BLaER1 treated with 17β-estradiol and CSF1 and Interleukin-3, amounts not matched to agents 10 nM and 100 nM (cell line): ENCODE data around the gene IRF4.

Experiments
- H3K27ac ChIP-seq, 11 experiments: shearing (Covaris generic); formaldehyde crosslinking; 2 replicates each; pipeline ENCODE4 v1.8.1; 2022
- H3K27me3 ChIP-seq, 11 experiments: shearing (Covaris generic); formaldehyde crosslinking; 2 replicates each; pipeline ENCODE4 v1.8.1; 2022
- H3K36me3 ChIP-seq, 11 experiments: shearing (Covaris generic); formaldehyde crosslinking; 2 replicates each; pipeline ENCODE4 v1.8.1; 2022
- H3K4me1 ChIP-seq, 10 experiments: shearing (Covaris generic); formaldehyde crosslinking; 2 replicates each; pipeline ENCODE4 v1.8.1; 2022
- H3K4me2 ChIP-seq, 11 experiments: shearing (Covaris generic); formaldehyde crosslinking; 2 replicates each; pipeline ENCODE4 v1.8.1; 2022
- H3K4me3 ChIP-seq, 10 experiments: shearing (Covaris generic); formaldehyde crosslinking; 2 replicates each; pipeline ENCODE4 v1.8.1; 2022
- H3K9ac ChIP-seq, 11 experiments: shearing (Covaris generic); formaldehyde crosslinking; 2 replicates each; pipeline ENCODE4 v1.8.1; 2022
- H3K9me3 ChIP-seq, 11 experiments: shearing (Covaris generic); formaldehyde crosslinking; replicated peaks in 1 of 11; 2 replicates each; pipeline ENCODE4 v1.8.1; 2022
- H4K20me1 ChIP-seq, 11 experiments: shearing (Covaris generic); formaldehyde crosslinking; 2 replicates each; pipeline ENCODE4 v1.8.1; 2022
- Cebpa-rat ChIP-seq, 11 experiments: shearing (Covaris generic); IDR thresholded peaks; 2 replicates each; pipeline ENCODE4 v1.8.1; 2022

Gene IRF4

DNA sequence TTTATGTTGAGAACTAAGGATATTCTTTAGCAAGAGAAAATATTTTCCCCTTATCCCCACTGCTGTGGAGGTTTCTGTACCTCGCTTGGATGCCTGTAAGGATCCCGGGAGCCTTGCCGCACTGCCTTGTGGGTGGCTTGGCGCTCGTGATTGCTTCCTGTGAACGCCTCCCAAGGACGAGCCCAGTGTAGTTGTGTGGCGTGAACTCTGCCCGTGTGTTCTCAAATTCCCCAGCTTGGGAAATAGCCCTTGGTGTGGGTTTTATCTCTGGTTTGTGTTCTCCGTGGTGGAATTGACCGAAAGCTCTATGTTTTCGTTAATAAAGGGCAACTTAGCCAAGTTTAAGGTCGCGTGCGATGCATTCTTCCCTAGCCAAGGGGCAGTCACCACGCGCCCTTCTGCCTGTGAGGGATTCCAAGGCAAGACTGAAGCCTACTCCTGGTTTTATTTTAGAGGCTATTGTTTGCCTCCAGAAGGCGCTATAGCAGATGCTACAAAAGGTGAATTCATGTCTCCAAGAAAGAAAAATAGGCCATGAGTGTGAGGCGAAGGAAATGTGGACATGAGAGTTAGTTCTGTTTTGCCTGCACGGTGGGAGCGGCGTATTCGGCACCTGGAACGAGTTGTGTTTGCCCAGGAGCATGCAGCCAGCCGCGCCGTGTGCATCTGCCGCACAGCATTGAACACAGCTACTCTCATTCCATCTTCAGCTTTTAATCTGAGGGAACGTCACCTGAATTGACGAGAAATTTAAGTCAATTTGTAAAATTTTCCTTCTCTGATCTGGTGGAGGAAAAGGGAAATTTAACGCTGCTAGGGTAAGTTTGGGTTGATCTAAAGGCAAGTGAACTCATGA is 40.3 kb upstream of the IRF4 start:
- no peak for TF ChIP-seq Cebpa-rat (IDR thresholded peaks at IDR 0.05)
- Histone ChIP-seq H3K27ac (no peak overlapping the region), H3K4me3 (no peak overlapping the region), H4K20me1 (peaks cover 0 to 21% (median 0%) of the 10 kb centered on the region in 11 experiments; a peak in 3 of 22 replicates), H3K36me3 (peaks cover 10 to 66% (median 30%) of the 10 kb centered on the region in 11 experiments; a peak in 18 of 22 replicates), H3K27me3 (no peaks in the 10 kb centered on the region), H3K9me3 (no peaks in the 10 kb centered on the region), H3K9ac (no peak overlapping the region), H3K4me2 (no peak overlapping the region), H3K4me1 (peaks cover 5 to 19% (median 11%) of the 10 kb centered on the region in 10 experiments; a peak in 14 of 20 replicates)

DNA sequence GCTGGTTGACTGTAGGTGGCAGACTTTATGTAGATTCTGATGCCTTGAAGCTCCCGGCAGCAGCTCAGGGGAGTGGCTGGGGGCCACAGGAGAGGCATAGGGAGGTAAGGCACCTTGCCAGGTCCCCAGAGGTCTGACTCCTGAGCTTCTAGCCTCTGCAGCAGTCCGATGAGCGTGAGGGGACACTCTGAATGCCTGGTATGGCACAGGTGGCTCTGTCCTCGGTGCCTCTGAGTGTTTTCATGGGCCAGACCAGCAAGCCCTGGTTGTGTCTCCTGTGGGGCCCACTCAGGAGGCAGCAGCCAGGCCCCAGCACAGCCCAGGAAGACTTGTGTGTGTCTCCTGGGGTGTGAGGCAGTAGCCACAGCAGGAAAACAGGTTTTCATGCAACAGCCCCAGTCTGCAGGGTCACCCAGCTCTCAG is 39.7 kb upstream of the IRF4 start:
- Histone ChIP-seq H3K4me3 (no peak overlapping the region), H3K4me1 (peaks cover 5 to 19% (median 11%) of the 10 kb centered on the region in 10 experiments; a peak in 14 of 20 replicates), H3K27ac (no peak overlapping the region), H3K9me3 (no peaks in the 10 kb centered on the region), H3K9ac (no peak overlapping the region), H3K4me2 (no peak overlapping the region), H3K27me3 (no peaks in the 10 kb centered on the region), H4K20me1 (peaks cover 0 to 21% (median 0%) of the 10 kb centered on the region in 11 experiments; a peak in 2 of 22 replicates), H3K36me3 (peaks cover 10 to 59% (median 30%) of the 10 kb centered on the region in 11 experiments; a peak in 18 of 22 replicates)
- no peak for TF ChIP-seq Cebpa-rat (IDR thresholded peaks at IDR 0.05)

DNA sequence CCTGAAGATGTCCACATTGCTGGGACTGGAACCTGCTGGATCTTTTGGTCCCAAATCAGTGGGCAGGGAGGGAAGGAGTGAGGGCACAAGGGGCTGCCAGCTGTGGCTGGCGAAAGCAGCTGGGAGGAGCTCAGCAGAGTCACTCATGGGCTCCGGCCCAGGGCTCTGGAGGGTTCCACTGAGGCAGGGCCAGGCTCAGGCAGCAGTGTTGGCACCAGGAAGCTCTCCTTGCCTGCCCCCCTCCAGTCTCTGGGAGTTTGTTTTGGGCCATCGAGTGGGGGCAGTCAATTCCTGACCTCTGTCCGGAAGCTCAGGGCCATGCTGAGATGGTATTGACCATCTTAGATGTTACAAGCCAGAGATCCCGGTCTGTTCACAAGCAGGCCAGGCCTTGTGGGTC is 39.1 kb upstream of the IRF4 start:
- Histone ChIP-seq H3K9me3 (no peaks in the 10 kb centered on the region), H3K4me2 (no peak overlapping the region)
- TF ChIP-seq Cebpa-rat (IDR thresholded peaks at IDR 0.05): no peak

DNA sequence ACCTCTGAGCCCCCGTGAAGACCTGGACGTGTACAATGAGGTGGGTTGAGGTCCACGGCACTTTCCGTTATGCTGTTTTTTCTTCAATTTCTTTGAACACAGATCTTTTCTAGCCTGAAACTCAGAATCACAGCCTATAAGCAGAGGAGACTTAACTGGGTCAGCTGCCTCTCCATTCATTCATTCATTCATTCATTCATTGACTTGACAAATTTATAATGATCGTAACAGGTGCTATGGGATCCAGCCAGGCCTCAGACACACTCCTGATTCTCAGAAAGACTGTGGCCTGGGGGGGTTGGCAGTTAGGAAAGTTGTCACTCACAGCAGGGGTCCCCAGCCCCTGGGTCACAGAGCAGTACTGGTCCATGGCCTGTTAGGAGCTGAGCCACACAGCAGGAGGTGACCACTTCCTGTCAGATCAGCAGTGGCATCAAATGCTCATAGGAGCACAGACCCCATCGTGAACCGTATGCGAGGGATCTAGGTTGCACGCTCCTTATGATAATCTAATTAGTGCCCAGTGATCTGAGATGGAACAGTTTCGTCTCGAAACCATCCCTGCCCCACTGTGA is 38.6 kb upstream of the IRF4 start:
- Histone ChIP-seq H3K27me3 (no peaks in the 10 kb centered on the region), H4K20me1 (peaks cover 0 to 21% (median 0%) of the 10 kb centered on the region in 11 experiments; a peak in 2 of 22 replicates), H3K36me3 (peaks cover 6 to 48% (median 23%) of the 10 kb centered on the region in 11 experiments; a peak in 18 of 22 replicates), H3K9ac (no peak overlapping the region; a peak in 1 of 22 replicates), H3K4me2 (no peak overlapping the region), H3K4me1 (peaks cover 5 to 23% (median 11%) of the 10 kb centered on the region in 10 experiments; a peak in 14 of 20 replicates), H3K27ac (no peak overlapping the region), H3K4me3 (no peak overlapping the region), H3K9me3 (no peaks in the 10 kb centered on the region)
- no peak for TF ChIP-seq Cebpa-rat (IDR thresholded peaks at IDR 0.05)

More for the DNA sequence above, 39.1 kb upstream of the IRF4 start:
- no peaks in the 10 kb centered on the region for H3K27me3 ChIP-seq
- no peak overlapping the region for H3K4me3 ChIP-seq
- peaks cover 5 to 19% (median 11%) of the 10 kb centered on the region in 10 experiments; a peak in 14 of 20 replicates for H3K4me1 ChIP-seq
- no peak overlapping the region for H3K27ac ChIP-seq
- H4K20me1 ChIP-seq: peaks cover 0 to 21% (median 0%) of the 10 kb centered on the region in 11 experiments; a peak in 2 of 22 replicates
- peaks cover 10 to 53% (median 28%) of the 10 kb centered on the region in 11 experiments; a peak in 18 of 22 replicates for H3K36me3 ChIP-seq
- H3K9ac ChIP-seq: no peak overlapping the region

DNA sequence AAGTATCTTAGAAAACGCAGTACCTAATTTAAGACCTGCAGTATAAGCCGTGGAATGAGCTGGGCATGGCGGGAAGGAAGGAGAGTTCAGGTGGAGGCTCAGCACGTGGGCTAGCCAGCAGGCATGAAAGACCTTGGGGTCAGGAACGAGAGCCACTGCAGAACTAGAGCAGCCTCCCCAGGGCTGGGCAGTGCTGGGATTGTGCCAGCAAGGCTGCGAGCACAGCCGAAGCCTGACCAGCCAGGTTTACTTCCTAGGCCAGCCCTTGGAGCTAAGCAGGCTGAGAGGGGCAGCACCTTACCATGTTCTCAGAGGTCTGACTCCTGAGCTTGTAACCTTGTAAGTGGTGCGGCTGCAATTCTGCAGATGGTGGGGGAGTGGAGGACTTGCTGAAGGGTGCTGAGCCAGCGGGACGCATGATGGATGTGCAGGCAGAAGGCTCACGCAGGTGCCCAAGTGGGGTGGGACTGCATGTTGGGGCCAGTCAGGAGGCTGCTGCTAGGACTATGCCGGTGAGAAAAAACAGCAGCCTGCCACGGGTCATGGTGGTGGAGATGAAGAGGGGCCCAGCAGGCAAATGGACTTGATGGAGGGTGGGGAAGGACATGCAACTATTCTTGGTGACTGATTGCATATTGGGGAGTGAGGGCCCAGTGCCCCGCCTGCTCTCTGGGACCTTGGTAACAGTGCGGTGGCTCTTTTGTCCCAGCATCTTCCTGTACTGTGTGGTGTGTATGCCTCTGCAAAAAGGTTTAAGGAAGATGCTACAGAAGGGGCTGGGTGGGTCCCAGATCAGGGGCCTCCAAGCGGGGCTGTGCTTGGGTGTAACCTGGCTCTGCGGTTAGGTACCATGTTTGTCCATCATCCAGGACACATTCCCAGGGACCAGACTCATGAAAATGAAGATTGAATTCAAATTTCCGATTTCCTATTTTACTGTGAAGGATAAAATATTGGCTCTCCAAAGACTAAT is 37.6 kb upstream of the IRF4 start:
- TF ChIP-seq Cebpa-rat (IDR thresholded peaks at IDR 0.05): no peak
- Histone ChIP-seq H3K36me3 (peaks cover 0 to 39% (median 14%) of the 10 kb centered on the region in 11 experiments; a peak in 14 of 22 replicates), H3K27me3 (no peaks in the 10 kb centered on the region), H3K27ac (no peak overlapping the region), H3K4me3 (no peak overlapping the region), H4K20me1 (peaks cover 0 to 21% (median 0%) of the 10 kb centered on the region in 11 experiments; a peak in 2 of 22 replicates), H3K9ac (no peak overlapping the region), H3K4me2 (no peak overlapping the region), H3K9me3 (no peaks in the 10 kb centered on the region), H3K4me1 (peaks cover 5 to 31% (median 11%) of the 10 kb centered on the region in 10 experiments; a peak in 14 of 20 replicates)

DNA sequence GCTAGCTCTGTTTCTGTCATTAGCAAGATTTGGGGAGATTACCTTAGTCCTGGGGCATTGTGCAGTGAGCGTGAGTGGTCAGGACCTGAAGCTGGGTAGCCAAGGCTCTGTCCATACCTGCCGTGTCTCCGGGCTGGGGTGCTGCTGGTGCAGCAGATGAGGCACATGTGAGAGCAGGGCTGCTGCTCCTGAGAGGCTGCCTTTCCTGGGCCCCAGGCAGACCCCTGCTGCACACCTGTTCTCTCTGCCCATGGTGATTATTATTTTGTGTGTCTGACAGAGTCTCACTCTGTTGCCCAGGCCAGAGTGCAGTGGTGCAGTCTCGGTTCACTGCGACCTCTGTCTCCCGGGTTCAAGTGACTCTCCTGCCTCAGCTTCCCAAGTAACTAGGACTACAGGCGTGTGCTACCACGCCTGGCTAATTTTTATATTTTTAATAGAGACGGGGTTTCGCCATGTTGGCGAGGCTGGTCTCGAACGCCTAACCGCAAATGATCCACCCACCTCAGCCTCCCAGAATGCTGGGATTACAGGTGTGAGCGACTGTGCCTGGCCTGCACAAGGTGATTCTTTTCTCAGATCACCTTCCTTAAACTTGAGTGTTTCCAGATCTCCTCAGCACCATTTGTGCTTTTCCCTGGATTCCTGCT is 36.8 kb upstream of the IRF4 start:
- no peak for TF ChIP-seq Cebpa-rat (IDR thresholded peaks at IDR 0.05)
- peaks cover 0 to 21% (median 0%) of the 10 kb centered on the region in 11 experiments; a peak in 2 of 22 replicates for H4K20me1 ChIP-seq
- no peak overlapping the region for H3K4me3 ChIP-seq
- no peaks in the 10 kb centered on the region for H3K9me3 ChIP-seq
- no peak overlapping the region for H3K9ac ChIP-seq
- peaks cover 6 to 31% (median 11%) of the 10 kb centered on the region in 10 experiments; a peak in 15 of 20 replicates for H3K4me1 ChIP-seq
- peaks cover 0 to 30% (median 6%) of the 10 kb centered on the region in 11 experiments; a peak in 7 of 22 replicates for H3K36me3 ChIP-seq
- peak overlapping the region in 5 of 11 experiments; percentile 9 to 56 (median 35); a peak in 8 of 22 replicates for H3K4me2 ChIP-seq
- no peaks in the 10 kb centered on the region for H3K27me3 ChIP-seq
- no peak overlapping the region for H3K27ac ChIP-seq

DNA sequence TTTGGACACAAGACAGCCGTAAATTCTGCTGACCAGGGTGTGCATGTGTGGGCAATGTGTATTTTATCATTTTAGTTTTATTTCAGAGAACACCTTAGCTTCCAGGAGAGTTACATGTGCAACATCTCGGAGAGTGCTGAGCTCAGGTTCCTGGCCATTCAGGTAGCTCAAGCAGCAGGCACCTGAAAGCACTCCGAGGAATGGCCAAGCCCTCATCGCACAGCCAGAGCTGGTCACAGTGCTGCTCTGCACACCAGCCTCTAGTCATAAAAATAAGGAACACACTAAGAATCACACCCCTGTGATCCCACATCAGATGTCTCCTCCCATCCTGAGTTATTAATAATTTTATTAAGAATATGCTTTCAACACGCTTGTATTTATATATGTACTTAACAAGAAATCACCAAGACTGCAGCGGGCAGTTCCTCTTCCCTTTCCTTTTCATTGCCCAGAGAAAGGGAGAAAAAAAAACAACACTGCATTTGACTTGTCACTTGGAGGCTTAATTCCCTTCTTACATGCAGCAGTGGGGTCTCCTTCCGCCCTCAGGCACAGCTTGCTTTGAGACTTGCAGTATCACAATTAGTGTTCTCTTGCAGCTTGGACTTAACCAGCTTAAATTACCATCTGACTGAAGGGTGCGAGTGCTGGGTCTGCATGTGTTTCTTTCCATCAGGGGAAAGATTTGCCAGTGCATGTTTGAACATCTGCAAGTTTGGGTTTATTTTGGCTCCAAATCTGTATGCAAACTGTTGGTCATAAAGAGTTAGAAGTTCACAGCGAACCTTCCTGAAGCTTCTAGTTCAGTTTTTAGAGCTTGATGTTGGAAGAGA is 36.0 kb upstream of the IRF4 start:
- Histone ChIP-seq H3K4me1 (peaks cover 7 to 31% (median 12%) of the 10 kb centered on the region in 10 experiments; a peak in 16 of 20 replicates), H3K36me3 (peaks cover 0 to 22% (median 0%) of the 10 kb centered on the region in 11 experiments; a peak in 5 of 22 replicates), H4K20me1 (peaks cover 0 to 21% (median 0%) of the 10 kb centered on the region in 11 experiments; a peak in 2 of 22 replicates), H3K4me2 (peak overlapping the region in 6 of 11 experiments; percentile 2 to 56 (median 34); a peak in 12 of 22 replicates), H3K27ac (no peak overlapping the region), H3K4me3 (no peak overlapping the region), H3K27me3 (no peaks in the 10 kb centered on the region), H3K9me3 (no peaks in the 10 kb centered on the region), H3K9ac (no peak overlapping the region)
- TF ChIP-seq Cebpa-rat (IDR thresholded peaks at IDR 0.05): no peak
